ENCODE measurements around the gene CRTC1. TPM values are rescaled to one million over a fixed set of nuclear protein-coding genes. Genes with fewer than 3 reads are reported as not detected.

Gene CRTC1, protein sequence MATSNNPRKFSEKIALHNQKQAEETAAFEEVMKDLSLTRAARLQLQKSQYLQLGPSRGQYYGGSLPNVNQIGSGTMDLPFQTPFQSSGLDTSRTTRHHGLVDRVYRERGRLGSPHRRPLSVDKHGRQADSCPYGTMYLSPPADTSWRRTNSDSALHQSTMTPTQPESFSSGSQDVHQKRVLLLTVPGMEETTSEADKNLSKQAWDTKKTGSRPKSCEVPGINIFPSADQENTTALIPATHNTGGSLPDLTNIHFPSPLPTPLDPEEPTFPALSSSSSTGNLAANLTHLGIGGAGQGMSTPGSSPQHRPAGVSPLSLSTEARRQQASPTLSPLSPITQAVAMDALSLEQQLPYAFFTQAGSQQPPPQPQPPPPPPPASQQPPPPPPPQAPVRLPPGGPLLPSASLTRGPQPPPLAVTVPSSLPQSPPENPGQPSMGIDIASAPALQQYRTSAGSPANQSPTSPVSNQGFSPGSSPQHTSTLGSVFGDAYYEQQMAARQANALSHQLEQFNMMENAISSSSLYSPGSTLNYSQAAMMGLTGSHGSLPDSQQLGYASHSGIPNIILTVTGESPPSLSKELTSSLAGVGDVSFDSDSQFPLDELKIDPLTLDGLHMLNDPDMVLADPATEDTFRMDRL
- total RNA-seq, result 0.80 and 3.0 TPM in 2 replicates

GRCh38 chr19:18683109-18683957, at the start of gene CRTC1:
TSS of gene CRTC1 (plus strand) at chr19:18683680. CDS start at chr19:18683703, 23 bp downstream.

DNA sequence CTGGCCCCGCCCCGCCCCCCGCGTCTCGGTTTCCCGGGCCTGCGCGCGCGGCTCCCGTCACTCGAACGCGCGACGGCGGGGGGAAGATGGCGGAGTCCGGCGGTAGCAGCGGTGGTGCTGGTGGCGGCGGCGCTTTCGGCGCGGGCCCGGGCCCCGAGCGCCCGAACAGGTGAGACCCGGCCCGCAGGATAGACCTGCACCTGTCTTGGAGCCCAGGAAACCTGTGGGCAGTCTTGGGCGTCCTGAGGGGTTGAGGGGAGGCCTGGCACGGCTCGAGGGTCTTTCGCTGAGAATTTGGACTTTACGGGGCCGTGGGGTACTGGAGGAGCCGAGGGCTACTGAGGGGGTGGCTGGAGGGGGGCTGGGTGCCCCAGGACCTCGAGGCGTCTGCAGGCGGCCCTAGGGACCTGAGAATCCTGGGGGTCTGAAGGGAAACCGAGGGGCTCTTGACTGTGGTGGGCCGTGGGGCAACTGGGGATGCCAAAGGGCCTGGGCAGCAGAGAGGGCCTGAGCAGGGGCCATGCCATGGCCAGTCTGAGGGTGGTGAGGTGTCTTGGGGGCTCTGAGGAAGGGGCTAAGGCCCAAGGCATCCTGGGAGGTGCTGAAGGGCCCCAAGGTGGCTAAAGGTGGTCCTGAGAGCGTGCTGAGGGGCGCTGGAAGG, 46.4 kb upstream of the CRTC1 start, which contains the start of gene KLHL26:
KLHL26 (plus strand) TSS at position 60 of the 661 bp plus-strand sequence; CDS start at position 87, 27 bp downstream.

DNA sequence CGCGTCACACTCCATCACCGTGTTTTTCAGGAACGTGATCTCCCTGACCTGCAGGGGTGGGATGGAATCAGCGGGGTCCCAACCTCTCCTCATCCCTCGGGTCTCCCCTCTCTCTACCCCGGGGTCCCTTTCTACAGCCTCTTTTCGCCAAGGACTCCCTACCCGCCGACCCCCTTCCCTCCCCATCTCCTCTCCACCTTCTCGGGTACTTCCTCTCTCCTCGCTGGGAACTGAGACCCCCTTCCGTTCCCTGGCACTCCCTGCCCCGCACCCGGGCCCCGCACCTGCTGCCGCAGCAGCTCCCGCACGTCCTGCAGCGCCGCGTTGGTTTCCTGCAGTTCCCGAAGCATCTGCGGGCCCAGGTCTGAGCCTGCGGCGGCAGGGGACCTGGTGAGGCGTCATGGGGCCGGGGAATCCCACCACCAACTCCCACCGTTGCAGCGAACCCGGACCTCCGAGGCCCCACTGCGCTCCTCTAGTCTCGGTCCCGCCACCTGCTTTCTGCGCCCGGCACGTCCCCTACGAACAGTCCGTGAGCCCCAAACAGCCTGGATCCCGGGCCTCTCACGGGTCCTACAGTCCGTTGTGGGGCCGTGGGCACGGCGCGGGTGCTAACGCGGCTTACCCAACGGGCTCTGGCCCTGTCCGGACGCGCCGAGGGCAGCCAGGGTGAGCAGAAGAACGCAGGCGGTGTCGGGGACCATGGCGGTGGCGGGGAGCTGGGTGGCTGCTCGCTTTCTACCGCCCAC, 107.3 kb downstream of the CRTC1 start, which contains the start of gene COMP:
COMP (minus strand) TSS at position 740 of the 749 bp plus-strand sequence; CDS start at position 704, 36 bp downstream.

GRCh38 chr19:18831524-18832305, 148.2 kb downstream of the CRTC1 start, which contains the start of gene UPF1:
TSS of gene UPF1 (plus strand) at chr19:18831959. CDS start at chr19:18832210, 251 bp downstream.

Other genes with a start within 250 kb of the CRTC1 start
- 14.0 and 15.5 TPM in 2 replicates for gene ISYNA1, start 245.5 kb upstream of the CRTC1 start, total RNA-seq
- 16.2 and 20.6 TPM in 2 replicates for gene ELL, start 161.6 kb upstream of the CRTC1 start, total RNA-seq
- gene FKBP8, start 140.1 kb upstream of the CRTC1 start, total RNA-seq, result 300 and 360 TPM in 2 replicates
- 176 and 181 TPM in 2 replicates for gene KXD1, start 125.8 kb upstream of the CRTC1 start, total RNA-seq
- gene UBA52, start 111.8 kb upstream of the CRTC1 start, total RNA-seq, result 814 and 912 TPM in 2 replicates
- 147 and 161 TPM in 2 replicates for gene REX1BD, start 94.9 kb upstream of the CRTC1 start, total RNA-seq
- 0.31 and 1.1 TPM in 2 replicates for gene CRLF1, start 76.9 kb upstream of the CRTC1 start, total RNA-seq
- not detected in 2 replicates for gene TMEM59L, start 70.8 kb upstream of the CRTC1 start, total RNA-seq
- 2.7 and 5.9 TPM in 2 replicates for gene KLHL26, start 46.7 kb upstream of the CRTC1 start, total RNA-seq
- not detected in 2 replicates for gene COMP, start 107.6 kb downstream of the CRTC1 start, total RNA-seq
- gene UPF1, start 148.3 kb downstream of the CRTC1 start, total RNA-seq, result 51.6 and 56.0 TPM in 2 replicates
- gene CERS1, start 212.5 kb downstream of the CRTC1 start, total RNA-seq, result 0.31 TPM in 1 of 2 replicates, not detected in the other
- 384 and 460 TPM in 2 replicates for gene COPE, start 235.7 kb downstream of the CRTC1 start, total RNA-seq
- 48.3 and 77.8 TPM in 2 replicates for gene DDX49, start 236.0 kb downstream of the CRTC1 start, total RNA-seq